ENCODE results near the gene MALT1.
"Not testable (repeated sequence)": the region's sequence is repeated elsewhere in the genome, so short reads cannot be mapped to it uniquely, and the experiment has no call there.

MALT1 gene

DNA sequence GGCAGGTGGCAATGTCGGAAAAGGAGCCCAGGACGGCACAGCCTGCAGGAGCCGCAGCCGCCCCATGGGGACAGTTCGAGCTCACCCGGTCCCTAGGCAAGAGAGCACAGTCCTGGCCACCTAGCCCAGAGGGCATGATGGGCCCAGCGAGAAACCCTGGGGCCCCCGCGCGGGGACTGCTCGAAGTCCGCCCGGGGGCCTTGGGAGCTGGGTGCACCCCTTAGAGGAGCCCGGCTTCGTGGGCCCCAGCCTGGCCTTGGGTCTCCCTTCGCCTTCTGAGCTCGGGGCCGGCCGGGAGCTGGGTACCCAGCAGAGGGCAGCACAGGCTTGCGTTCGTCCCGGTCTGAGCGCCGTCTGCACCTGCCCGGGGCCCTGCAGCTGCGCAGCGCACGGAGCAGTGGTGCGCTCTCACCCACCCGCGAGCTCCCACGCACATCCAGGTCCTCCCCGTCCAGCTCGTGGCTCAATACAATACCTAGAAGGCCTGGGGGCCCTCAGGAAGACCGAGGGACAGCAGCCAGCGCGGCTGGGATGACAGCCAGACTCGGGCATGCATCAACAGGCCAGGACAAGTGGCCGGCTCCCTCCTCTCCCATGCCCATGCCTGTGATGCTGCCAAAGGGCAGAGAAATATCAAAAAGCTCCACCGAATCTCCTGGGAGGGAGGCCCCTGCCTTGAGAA lies 97.2 kb downstream of the MALT1 start:
- Histone ChIP-seq H3K27me3 (peaks cover 82% of the 10 kb centered on the region), H3K4me3 (ENCODE audit: low read depth in 1 of 2, low read length in 1 of 2) (no peak overlapping the region), H3K36me3 (no peaks in the 10 kb centered on the region), H3K4me1 (ENCODE audit: control insufficient read depth in 1 of 2, insufficient read depth in 1 of 2, low read depth in 1 of 2, low read length in 1 of 2) (no peaks in the 10 kb centered on the region), H3K9me3 (no peaks in the 10 kb centered on the region), H3K27ac (no peak overlapping the region)
- TF ChIP-seq, protein P1, sequence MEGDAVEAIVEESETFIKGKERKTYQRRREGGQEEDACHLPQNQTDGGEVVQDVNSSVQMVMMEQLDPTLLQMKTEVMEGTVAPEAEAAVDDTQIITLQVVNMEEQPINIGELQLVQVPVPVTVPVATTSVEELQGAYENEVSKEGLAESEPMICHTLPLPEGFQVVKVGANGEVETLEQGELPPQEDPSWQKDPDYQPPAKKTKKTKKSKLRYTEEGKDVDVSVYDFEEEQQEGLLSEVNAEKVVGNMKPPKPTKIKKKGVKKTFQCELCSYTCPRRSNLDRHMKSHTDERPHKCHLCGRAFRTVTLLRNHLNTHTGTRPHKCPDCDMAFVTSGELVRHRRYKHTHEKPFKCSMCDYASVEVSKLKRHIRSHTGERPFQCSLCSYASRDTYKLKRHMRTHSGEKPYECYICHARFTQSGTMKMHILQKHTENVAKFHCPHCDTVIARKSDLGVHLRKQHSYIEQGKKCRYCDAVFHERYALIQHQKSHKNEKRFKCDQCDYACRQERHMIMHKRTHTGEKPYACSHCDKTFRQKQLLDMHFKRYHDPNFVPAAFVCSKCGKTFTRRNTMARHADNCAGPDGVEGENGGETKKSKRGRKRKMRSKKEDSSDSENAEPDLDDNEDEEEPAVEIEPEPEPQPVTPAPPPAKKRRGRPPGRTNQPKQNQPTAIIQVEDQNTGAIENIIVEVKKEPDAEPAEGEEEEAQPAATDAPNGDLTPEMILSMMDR (IDR thresholded peaks at IDR 0.05), result no peak

DNA sequence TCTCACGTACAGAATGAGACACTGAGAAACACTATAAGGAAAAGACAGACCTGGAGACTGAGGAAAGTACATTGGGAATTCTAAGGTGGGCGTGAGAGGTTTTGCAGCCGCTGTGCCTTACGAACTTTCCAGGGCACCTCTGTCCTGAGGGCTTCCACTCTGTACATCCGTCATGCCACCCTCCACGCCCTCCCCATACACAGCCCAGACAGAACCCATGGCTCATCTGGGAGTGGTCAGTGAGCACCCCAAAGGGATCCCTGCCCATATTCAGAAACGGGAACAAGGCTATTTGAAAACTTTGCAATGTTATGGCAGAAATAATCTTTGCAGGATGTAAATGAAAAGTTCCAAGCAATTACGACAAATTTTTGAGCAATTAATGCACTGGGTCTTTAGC lies 98.1 kb downstream of the MALT1 start:
- Histone ChIP-seq H3K4me3 (ENCODE audit: low read depth in 1 of 2, low read length in 1 of 2) (no peak overlapping the region), H3K9me3 (no peaks in the 10 kb centered on the region), H3K4me1 (ENCODE audit: control insufficient read depth in 1 of 2, insufficient read depth in 1 of 2, low read depth in 1 of 2, low read length in 1 of 2) (no peaks in the 10 kb centered on the region), H3K27me3 (peaks cover 73% of the 10 kb centered on the region), H3K36me3 (no peaks in the 10 kb centered on the region), H3K27ac (no peak overlapping the region)
- TF ChIP-seq, protein P1 (IDR thresholded peaks at IDR 0.05), result no peak

DNA sequence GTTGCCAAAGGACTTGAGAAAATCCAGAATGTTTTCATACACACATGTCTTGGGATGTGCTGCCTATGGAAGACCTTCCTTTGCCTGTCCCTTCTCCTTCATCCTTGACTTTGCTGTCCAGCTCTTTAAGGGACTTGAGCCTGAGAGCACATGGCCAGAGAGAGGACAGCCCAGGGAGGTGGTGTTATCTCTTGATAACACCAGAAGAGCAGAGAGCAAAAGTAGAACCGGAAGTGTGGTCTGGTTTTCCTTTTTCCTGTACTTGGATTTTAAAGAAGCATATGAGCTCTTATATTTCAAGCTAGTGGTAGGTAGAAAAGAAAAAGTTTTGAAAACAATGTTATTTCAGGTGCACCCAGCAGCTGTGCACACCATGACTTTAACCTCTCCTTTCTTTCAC lies 99.3 kb downstream of the MALT1 start:
- H3K27ac ChIP-seq, result no peak overlapping the region
- H3K4me3 ChIP-seq (ENCODE audit: low read depth in 1 of 2, low read length in 1 of 2), result no peak overlapping the region
- H3K36me3 ChIP-seq, result no peaks in the 10 kb centered on the region
- H3K4me1 ChIP-seq (ENCODE audit: control insufficient read depth in 1 of 2, insufficient read depth in 1 of 2, low read depth in 1 of 2, low read length in 1 of 2), result no peaks in the 10 kb centered on the region
- peaks cover 60% of the 10 kb centered on the region for H3K27me3 ChIP-seq
- TF ChIP-seq, protein P1 (IDR thresholded peaks at IDR 0.05), result no peak
- H3K9me3 ChIP-seq, result no peaks in the 10 kb centered on the region

DNA sequence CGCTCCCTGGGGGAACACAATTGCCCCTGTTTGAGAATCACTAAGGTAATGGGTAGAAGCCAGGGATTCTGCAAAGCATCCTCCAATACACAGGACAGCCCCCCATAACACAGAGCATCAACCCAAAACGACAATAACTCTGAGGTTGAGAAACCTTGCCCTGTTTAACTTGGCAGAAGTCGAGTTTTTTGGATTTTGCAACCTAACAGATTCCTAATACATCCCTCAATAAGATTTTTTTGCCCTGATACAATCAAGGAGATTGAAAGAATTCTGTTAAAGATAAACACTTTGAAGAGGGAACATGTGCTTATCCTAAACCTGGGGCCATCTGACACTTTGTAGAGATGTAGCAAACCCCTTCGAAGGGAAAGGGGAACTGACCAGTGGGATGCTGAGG lies 100.9 kb downstream of the MALT1 start:
- H3K4me1 ChIP-seq (ENCODE audit: control insufficient read depth in 1 of 2, insufficient read depth in 1 of 2, low read depth in 1 of 2, low read length in 1 of 2), result no peaks in the 10 kb centered on the region
- no peak overlapping the region for H3K4me3 ChIP-seq (ENCODE audit: low read depth in 1 of 2, low read length in 1 of 2)
- H3K27me3 ChIP-seq, result peaks cover 47% of the 10 kb centered on the region
- H3K27ac ChIP-seq, result no peak overlapping the region
- H3K36me3 ChIP-seq, result no peaks in the 10 kb centered on the region
- TF ChIP-seq, protein P1 (IDR thresholded peaks at IDR 0.05), result no peak
- no peaks in the 10 kb centered on the region for H3K9me3 ChIP-seq

DNA sequence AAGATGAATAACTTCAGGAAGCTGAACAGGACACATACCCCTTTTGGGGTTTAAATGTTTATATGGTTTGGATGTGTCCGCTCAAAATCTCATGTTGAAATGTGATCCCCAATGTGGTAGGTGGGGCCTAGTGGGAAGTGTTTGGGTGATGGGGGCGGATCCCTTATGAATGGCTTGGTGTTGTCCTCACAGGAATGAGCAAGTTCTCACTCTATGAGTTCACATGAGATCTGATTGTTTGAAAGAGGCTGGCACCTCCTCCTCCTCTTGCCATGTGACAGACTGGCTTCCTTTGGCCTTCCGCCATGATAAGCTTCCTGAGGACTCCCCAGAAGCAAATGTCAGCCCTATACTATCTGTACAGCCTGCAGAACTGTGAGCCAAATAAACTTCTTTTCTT lies 104.8 kb downstream of the MALT1 start:
- Histone ChIP-seq H3K9me3 (no peaks in the 10 kb centered on the region), H3K27ac (no peak overlapping the region)

DNA sequence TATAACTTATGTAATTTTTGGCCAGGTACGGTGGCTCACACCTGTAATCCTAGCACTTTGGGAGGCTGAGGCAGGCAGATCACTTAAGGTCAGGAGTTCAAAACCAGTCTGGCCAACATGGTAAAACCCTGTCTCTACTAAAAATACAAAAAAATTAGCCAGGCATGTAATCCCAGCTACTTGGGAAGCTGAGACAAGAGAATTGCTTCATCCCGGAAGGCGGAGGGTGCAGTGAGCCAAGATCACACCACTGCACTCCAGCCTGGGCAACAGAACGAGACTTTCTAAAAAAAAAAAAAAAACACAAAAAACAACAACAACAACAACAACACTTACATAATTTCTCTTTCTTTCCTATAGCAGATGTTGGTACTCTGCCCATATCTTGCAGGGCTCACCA lies 105.3 kb downstream of the MALT1 start:
- H3K9me3 ChIP-seq; H3K4me1 ChIP-seq (ENCODE audit: control insufficient read depth in 1 of 2, insufficient read depth in 1 of 2, low read depth in 1 of 2, low read length in 1 of 2); H3K27me3 ChIP-seq; H3K36me3 ChIP-seq; H3K27ac ChIP-seq; H3K4me3 ChIP-seq (ENCODE audit: low read depth in 1 of 2, low read length in 1 of 2): not testable (repeated sequence)

More for the DNA sequence above, 104.8 kb downstream of the MALT1 start:
- Histone ChIP-seq H3K4me1 (ENCODE audit: control insufficient read depth in 1 of 2, insufficient read depth in 1 of 2, low read depth in 1 of 2, low read length in 1 of 2) (no peaks in the 10 kb centered on the region), H3K36me3 (no peaks in the 10 kb centered on the region), H3K27me3 (peaks cover 10% of the 10 kb centered on the region), H3K4me3 (ENCODE audit: low read depth in 1 of 2, low read length in 1 of 2) (no peak overlapping the region)
- TF ChIP-seq, protein P1 (IDR thresholded peaks at IDR 0.05), result no peak
